HEK293T (cell line): Measurements from ENCODE around the gene ITPK1.

ENCODE experiments used
- BHLHE40 ChIP-seq: fragments of 450-650 bp; IDR thresholded peaks from 2 replicates; pipeline ENCODE4 v1.6.1; 2016; ENCODE audit warnings: mild to moderate bottlenecking, moderate library complexity, borderline replicate concordance
- CTBP1 ChIP-seq: fragments of 450-650 bp; IDR thresholded peaks from 2 replicates; pipeline ENCODE4 v1.6.1; 2016; ENCODE audit warnings: borderline replicate concordance
- ELF4 ChIP-seq: fragments of 450-650 bp; IDR thresholded peaks from 2 replicates; pipeline ENCODE4 v1.6.1; 2017; ENCODE audit warnings: antibody characterized with exemption
- FOXA1 ChIP-seq: fragments of 450-650 bp; IDR thresholded peaks from 2 replicates; pipeline ENCODE4 v1.6.1; 2016; ENCODE audit warnings: mild to moderate bottlenecking
- FOXK2 ChIP-seq: fragments of 450-650 bp; IDR thresholded peaks from 2 replicates; pipeline ENCODE4 v1.6.1; 2016; ENCODE audit warnings: mild to moderate bottlenecking
- FOXM1 ChIP-seq: fragments of 450-650 bp; IDR thresholded peaks from 2 replicates; pipeline ENCODE4 v1.6.1; 2017; ENCODE audit warnings: mild to moderate bottlenecking, borderline replicate concordance
- HDGF ChIP-seq: fragments of 450-650 bp; IDR thresholded peaks from 2 replicates; pipeline ENCODE4 v1.6.1; 2017; ENCODE audit warnings: antibody characterized with exemption, borderline replicate concordance
- L3MBTL2 ChIP-seq: fragments of 450-650 bp; conservative IDR thresholded peaks from 2 replicates; pipeline ENCODE4 v1.6.1; 2016; ENCODE audit warnings: mild to moderate bottlenecking
- NFRKB ChIP-seq: fragments of 450-650 bp; IDR thresholded peaks from 2 replicates; pipeline ENCODE4 v1.6.1; 2016; ENCODE audit warnings: mild to moderate bottlenecking, moderate library complexity
- PKNOX1 ChIP-seq: fragments of 450-650 bp; IDR thresholded peaks from 2 replicates; pipeline ENCODE4 v1.6.1; 2016
- SP1 ChIP-seq: fragments of 450-650 bp; IDR thresholded peaks from 2 replicates; pipeline ENCODE4 v1.6.1; 2017
- SUZ12 ChIP-seq: fragments of 450-650 bp; IDR thresholded peaks from 2 replicates; pipeline ENCODE4 v1.6.1; 2016; ENCODE audit warnings: mild to moderate bottlenecking

GRCh38 chr14:92968291-92969020, 147.3 kb downstream of the ITPK1 start:
- TF ChIP-seq ELF4: no peak
- no peak for TF ChIP-seq SP1
- TF ChIP-seq FOXA1: no peak
- TF ChIP-seq PKNOX1: no peak
- TF ChIP-seq FOXK2: no peak
- no peak for TF ChIP-seq CTBP1
- no peak for TF ChIP-seq FOXM1
- TF ChIP-seq BHLHE40: no peak
- no peak for TF ChIP-seq L3MBTL2
- TF ChIP-seq HDGF: no peak
- TF ChIP-seq SUZ12: no peak
- TF ChIP-seq NFRKB: no peak
